ENCODE data around the gene COL5A1.
"Not testable (repeated sequence)": the region's sequence is repeated elsewhere in the genome, so short reads cannot be mapped to it uniquely, and the experiment has no call there.

DNA sequence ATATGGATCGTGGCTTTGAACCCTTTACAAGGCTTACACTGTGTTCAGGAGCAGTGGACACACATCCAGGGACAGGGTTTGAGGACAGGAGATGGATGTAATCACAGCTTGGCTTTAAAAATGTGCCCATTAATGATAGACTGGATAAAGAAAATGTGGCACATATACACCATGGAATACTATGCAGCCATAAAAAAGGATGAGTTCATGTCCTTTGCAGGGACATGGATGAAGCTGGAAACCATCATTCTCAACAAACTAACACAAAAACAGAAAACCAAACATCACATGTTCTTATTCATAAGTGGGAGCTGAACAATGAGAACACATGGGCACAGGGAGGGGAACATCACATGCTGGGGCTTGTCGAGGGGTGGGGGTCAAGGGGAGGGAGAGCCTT, 215.8 kb downstream of the COL5A1 start:
- TF ChIP-seq, protein P1, sequence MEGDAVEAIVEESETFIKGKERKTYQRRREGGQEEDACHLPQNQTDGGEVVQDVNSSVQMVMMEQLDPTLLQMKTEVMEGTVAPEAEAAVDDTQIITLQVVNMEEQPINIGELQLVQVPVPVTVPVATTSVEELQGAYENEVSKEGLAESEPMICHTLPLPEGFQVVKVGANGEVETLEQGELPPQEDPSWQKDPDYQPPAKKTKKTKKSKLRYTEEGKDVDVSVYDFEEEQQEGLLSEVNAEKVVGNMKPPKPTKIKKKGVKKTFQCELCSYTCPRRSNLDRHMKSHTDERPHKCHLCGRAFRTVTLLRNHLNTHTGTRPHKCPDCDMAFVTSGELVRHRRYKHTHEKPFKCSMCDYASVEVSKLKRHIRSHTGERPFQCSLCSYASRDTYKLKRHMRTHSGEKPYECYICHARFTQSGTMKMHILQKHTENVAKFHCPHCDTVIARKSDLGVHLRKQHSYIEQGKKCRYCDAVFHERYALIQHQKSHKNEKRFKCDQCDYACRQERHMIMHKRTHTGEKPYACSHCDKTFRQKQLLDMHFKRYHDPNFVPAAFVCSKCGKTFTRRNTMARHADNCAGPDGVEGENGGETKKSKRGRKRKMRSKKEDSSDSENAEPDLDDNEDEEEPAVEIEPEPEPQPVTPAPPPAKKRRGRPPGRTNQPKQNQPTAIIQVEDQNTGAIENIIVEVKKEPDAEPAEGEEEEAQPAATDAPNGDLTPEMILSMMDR (IDR thresholded peaks at IDR 0.05; ENCODE audit: insufficient read depth, low read length) = not testable (repeated sequence)
- not testable (repeated sequence) for TF ChIP-seq POLR2AphosphoS5 (IDR thresholded peaks at IDR 0.05; ENCODE audit: low read depth); GABPA (IDR thresholded peaks at IDR 0.05; ENCODE audit: low read depth); SPI1 (IDR thresholded peaks at IDR 0.05; ENCODE audit: borderline replicate concordance, low read depth)

All from HL-60 (cell line).